Esophagus mucosa (tissue), 1 donor: ENCODE results near the gene HMOX1. TPM values are rescaled to one million over a fixed set of nuclear protein-coding genes. Genes with fewer than 3 reads are reported as not detected.
A peak's percentile ranks its signal among the peaks of the same experiment; 100 is the strongest.
"Not testable (repeated sequence)": the region's sequence is repeated elsewhere in the genome, so short reads cannot be mapped to it uniquely, and the experiment has no call there.

Experiments
- ATAC-seq: fragments of 200-7000 bp; cut with Tn5 transposase; one replicate; pipeline ENCODE4 v1.9.1; 2020
- total RNA-seq: library from RNA; stranded (reverse); gene quantifications from one replicate; pipeline ENCODE4 v1.2.4, GENCODE V29; 2023
- donor health status: DM: yes; HTN: yes; CAD: no.

Gene HMOX1
- total RNA-seq, 1 donor from 2014 or later, result 27.8 TPM

- ATAC-seq, result no peak
Measured at GRCh38 chr22:35380013-35380412, 883 bp upstream of the HMOX1 start.

- no peak for ATAC-seq
Measured at GRCh38 chr22:35381424-35382009, 621 bp downstream of the HMOX1 start.

GRCh38 chr22:35383679-35384071 is 2.8 kb downstream of the HMOX1 start:
- ATAC-seq, result no peak

- no peak for ATAC-seq
Measured at GRCh38 chr22:35384527-35384926, 3.6 kb downstream of the HMOX1 start.

- no peak for ATAC-seq
Measured at GRCh38 chr22:35384975-35385588, 4.2 kb downstream of the HMOX1 start.

- peak; percentile 9 for ATAC-seq
Measured at GRCh38 chr22:35386670-35387288, 5.9 kb downstream of the HMOX1 start.

- no peak for ATAC-seq
Measured at GRCh38 chr22:35390933-35391332, 10.0 kb downstream of the HMOX1 start.

GRCh38 chr22:35392357-35392756 is 11.5 kb downstream of the HMOX1 start:
- peak; percentile 31 for ATAC-seq

- no peak for ATAC-seq
Measured at GRCh38 chr22:35393116-35394010, 12.5 kb downstream of the HMOX1 start.

GRCh38 chr22:35394011-35394312 is 13.1 kb downstream of the HMOX1 start:
- no peak for ATAC-seq

GRCh38 chr22:35394810-35395563 is 14.1 kb downstream of the HMOX1 start:
- ATAC-seq, result no peak

- ATAC-seq, result not testable (repeated sequence)
Measured at GRCh38 chr22:35396622-35397021, 15.7 kb downstream of the HMOX1 start.

- ATAC-seq, result no peak
Measured at GRCh38 chr22:35397095-35397904, 16.4 kb downstream of the HMOX1 start.

GRCh38 chr22:35398591-35398973 is 17.7 kb downstream of the HMOX1 start:
- no peak for ATAC-seq

- ATAC-seq, result no peak
Measured at GRCh38 chr22:35399114-35399677, 18.3 kb downstream of the HMOX1 start.

GRCh38 chr22:35399678-35400500 is 19.0 kb downstream of the HMOX1 start, which contains the start of gene MCM5:
TSS of gene MCM5 (plus strand) at chr22:35400140. CDS start at chr22:35400439, 299 bp downstream.
- peak; percentile 96 for ATAC-seq

GRCh38 chr22:35400501-35400790 is 19.6 kb downstream of the HMOX1 start:
- ATAC-seq, result peak; percentile 12

GRCh38 chr22:35401863-35402262 is 21.0 kb downstream of the HMOX1 start:
- no peak for ATAC-seq

GRCh38 chr22:35403356-35403755 is 22.5 kb downstream of the HMOX1 start:
- ATAC-seq, result no peak

- ATAC-seq, result no peak
Measured at GRCh38 chr22:35404176-35404575, 23.3 kb downstream of the HMOX1 start.

- no peak for ATAC-seq
Measured at GRCh38 chr22:35406443-35406842, 25.5 kb downstream of the HMOX1 start.
